GM12874 (cell line): Measurements from ENCODE around the gene HORMAD2.

ENCODE experiments used
- TF ChIP-seq, protein P1 (sequence below): IDR thresholded peaks from 2 replicates; pipeline ENCODE4 v1.5.1; 2011; ENCODE audit warnings: low read depth, mild to moderate bottlenecking, control low read depth, low read length, moderate library complexity; ENCODE audit not compliant: insufficient read depth

Gene HORMAD2

DNA sequence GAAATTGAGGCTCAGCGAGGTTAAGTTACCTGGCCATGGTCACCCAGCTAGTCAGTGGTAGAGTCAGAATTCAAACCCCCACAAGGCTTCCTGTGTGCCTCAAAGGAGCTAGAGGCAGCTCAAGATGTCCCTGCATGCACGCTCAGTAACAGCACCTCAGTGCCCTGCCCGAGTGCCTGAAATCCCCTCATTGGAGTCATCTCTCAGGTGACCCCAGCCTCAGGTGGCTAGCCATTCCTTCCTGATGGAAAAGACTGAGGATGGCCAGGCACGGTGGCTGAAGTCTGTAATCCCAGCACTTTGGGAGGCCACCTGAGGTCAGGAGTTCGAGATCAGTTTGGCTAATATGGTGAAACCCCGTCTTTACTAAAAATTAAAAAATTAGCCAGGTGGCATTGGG lies 129.4 kb downstream of the HORMAD2 start:
- TF ChIP-seq, protein P1, sequence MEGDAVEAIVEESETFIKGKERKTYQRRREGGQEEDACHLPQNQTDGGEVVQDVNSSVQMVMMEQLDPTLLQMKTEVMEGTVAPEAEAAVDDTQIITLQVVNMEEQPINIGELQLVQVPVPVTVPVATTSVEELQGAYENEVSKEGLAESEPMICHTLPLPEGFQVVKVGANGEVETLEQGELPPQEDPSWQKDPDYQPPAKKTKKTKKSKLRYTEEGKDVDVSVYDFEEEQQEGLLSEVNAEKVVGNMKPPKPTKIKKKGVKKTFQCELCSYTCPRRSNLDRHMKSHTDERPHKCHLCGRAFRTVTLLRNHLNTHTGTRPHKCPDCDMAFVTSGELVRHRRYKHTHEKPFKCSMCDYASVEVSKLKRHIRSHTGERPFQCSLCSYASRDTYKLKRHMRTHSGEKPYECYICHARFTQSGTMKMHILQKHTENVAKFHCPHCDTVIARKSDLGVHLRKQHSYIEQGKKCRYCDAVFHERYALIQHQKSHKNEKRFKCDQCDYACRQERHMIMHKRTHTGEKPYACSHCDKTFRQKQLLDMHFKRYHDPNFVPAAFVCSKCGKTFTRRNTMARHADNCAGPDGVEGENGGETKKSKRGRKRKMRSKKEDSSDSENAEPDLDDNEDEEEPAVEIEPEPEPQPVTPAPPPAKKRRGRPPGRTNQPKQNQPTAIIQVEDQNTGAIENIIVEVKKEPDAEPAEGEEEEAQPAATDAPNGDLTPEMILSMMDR = no peak

- TF ChIP-seq, protein P1 = no peak
These were observed 130.1 kb downstream of the HORMAD2 start for GRCh38 chr22:30210235-30210909.

- TF ChIP-seq, protein P1 = no peak
These were observed 131.0 kb downstream of the HORMAD2 start for GRCh38 chr22:30211124-30211820.

DNA sequence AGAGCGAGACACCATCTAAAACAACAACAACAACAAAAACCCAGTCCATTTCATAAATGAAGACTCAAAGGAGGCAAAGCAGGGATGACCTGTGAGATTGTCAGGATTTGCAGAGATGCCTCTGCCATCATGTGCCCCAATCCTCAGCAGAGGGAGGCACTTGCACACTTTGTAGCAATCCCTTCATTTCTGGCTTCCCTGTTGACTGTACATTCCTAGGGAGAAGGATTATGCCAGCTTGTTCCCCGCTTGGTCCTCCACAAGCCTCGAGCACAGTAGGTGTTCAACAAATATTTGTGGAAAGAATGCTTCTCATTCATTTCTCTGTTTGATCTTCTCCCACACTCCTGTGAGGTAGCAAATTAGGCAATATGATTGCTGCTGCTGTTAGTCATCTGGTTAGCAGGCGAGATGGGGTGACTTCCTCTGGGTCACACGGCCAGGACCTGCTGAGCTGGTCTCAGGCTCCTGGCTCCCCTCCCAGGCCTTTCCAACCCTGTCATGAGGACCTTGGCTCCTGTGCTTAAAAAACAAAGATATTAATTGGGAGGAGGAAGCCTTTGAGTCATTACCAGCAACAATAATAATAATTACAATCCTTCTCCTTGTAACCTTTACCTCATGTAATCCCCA lies 132.2 kb downstream of the HORMAD2 start:
- TF ChIP-seq, protein P1 = no peak

- TF ChIP-seq, protein P1 = no peak
These were observed 132.8 kb downstream of the HORMAD2 start for GRCh38 chr22:30212996-30213441.

DNA sequence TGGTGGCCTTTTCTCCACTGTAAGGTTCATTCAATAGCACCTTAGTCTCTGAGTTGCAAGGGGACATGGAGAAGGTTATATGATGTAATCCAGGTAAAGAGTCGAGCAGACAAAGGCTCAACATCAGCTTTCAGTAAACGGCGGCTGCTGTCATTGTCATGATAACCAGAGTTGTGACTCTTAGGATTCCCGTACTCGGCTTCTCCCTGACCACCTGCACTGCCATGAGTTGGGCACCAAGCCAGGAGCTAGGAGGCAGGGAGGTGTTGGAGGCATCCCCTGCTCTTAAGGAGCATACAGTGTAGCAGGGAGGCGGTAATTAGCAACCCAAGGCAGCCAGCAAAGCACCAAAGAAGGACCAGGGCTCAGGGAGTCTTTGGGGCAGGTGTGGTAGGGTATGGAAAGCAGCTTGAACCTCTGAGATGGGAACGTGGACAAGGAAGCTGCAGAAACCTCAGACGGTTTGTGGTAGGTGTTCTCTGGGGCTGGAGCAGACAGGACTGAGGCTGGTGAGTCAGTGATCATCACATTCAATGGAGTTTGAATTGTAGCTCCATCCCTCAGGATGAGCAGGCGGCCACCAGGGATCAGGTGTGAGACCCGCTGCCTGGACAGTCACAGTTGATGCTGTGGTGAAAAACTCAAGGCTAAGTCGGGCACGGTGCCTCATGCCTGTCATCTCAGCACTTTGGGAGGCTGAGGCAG lies 134.6 kb downstream of the HORMAD2 start:
- TF ChIP-seq, protein P1 = no peak

- TF ChIP-seq, protein P1 = no peak
These were observed 136.4 kb downstream of the HORMAD2 start for GRCh38 chr22:30216710-30217109.
